Limb (tissue), 2 donors: ENCODE data around the gene EPHA2.
"Not testable (repeated sequence)": the region's sequence is repeated elsewhere in the genome, so short reads cannot be mapped to it uniquely, and the experiment has no call there.

Experiments
- DNase-seq, 2 donors: peaks; one replicate each; pipeline ENCODE4 v3.0.0-alpha.2; 2016; ENCODE audit errors: extremely low spot score in 2 of 2

EPHA2 gene

GRCh38 chr1:16155537-16156410, at the start of gene EPHA2:
EPHA2 (minus strand) TSS chr1:16156069; CDS start chr1:16155932, 137 bp downstream.
- DNase-seq, result peak; percentile 67 to 90

- no peak for DNase-seq
Observed at GRCh38 chr1:16205334-16205671, 49.4 kb upstream of the EPHA2 start.

- peak in 1 of 2 donors; percentile 34 for DNase-seq
Observed at GRCh38 chr1:16204634-16205333, 48.9 kb upstream of the EPHA2 start.

DNA sequence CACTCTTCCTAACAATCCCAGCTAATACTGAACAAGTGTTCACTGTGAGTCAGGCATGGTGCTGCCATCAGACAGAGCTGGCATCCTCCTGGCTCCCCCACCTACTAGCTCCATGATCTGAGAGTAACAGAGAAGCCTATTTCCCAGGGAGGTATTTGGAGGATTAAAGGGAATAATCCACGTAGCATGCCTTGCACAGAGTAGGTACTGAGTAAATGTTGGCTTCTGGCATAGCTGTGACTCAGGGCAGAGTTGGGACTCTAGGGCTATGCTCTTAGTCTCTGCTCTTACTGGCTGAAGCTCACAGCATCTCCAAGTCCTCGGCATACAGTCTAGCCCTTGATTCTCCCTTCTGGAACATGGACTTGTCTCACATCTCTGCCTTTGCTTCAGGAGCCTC, 48.3 kb upstream of the EPHA2 start:
- no peak for DNase-seq

GRCh38 chr1:16203550-16203949, 47.7 kb upstream of the EPHA2 start:
- DNase-seq, result no peak

GRCh38 chr1:16202281-16203210, 46.7 kb upstream of the EPHA2 start:
- DNase-seq, result no peak

DNA sequence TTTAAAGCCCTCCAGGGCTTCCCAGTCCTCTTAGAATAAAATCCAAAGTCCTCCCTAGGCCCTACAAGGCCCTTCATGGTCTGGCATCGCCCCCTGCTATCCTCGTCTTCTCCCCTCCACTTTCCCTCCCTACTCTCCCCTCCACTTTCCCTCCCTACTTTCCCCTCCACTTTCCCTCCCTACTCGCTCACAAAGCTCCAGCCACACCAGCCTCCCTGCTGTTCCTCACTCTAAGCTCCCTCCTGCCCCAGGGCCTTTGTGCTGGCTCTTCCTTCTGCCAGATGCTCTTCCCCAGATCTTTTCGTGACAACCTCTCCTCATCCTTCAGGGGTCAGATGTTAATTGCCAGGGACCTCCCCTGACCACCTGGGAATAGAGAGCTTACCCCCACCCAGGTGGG, 43.8 kb upstream of the EPHA2 start:
- DNase-seq, result no peak

DNA sequence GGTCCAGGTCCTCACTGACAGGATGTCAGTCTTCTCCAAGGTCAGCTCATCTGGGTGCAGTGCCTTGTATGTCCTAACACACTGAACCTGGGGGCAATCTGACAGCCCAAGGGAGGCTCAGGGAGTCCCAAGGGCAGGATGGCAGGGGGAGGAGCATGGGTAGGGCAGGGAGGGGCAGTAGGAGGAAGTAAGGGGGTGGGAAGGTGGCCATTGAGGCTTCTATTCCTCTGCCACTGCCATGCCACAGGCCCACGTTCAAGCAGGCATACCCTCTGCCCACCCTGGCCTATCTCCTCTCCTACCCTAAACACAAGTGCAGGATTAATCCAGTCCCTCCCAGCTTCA, 43.3 kb upstream of the EPHA2 start:
- no peak for DNase-seq

DNA sequence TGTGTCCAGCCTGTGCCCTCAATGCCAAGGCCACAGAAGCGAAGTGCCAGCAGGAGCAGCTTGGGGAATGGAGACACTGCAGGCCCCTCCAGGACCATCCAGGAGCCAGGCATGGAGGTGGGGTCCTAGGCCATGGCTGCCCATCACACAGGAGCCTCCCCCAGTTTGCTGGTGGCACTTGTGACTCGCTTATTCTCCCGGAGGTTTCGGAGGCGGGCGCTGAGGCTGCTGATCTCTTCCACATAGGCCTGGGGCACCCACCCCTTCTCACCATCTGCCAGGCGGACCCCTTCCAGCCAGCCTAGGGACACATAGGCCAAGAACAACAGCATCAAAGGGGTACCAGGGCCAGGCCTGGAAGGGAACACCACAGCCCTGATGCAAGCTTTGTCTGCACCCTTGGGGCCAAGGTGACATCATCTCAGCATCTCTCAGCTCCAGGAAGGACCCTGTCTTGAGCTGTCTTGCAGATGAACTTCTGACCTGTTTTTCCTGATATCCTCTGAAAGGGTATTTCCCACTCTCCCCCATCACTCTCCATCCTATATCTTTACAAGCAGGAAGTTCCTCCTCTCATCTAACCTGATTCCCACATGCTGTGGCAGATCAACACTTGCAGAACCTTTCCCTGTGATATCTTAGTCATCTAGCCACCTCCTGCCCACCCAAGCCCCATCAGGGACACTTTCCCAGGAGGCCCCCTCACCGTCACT, 42.7 kb upstream of the EPHA2 start:
- no peak for DNase-seq

DNA sequence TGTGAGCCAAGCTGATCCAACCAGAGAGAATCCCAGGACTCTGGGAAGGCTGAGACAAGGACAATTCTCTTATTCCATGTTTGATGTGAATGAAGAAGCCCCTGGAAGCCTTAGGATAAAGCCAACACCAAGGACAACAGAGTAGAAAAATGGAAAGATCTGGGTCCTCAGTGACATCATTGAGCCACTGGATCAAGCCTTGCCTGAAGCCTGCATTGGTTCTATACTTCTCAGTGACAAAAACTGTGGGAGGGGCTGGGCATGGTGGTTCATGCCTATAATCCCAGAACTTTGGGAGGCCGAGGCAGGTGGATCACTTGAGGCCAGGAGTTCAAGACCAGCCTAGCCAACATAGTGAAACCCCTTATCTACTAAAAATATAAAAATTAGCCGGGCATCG, 41.0 kb upstream of the EPHA2 start:
- DNase-seq, result no peak

DNA sequence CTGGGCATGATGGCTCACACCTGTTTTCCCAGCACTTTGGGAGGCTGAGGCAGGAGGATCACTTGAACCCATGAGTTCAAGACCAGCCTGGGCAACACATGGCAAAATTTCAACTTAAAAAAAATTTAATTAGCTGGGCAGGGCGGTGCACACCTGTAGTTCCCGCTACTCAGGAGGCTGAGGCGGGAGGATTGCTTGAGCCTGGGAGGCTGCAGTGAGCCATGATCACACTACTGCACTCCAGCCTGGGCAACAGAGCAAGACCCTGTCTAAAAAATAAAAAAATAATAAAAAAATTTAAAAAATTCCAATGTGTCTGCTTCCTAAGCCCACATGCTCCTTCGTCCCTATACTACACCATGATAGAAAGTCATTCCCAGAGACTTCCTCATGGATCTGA, 40.3 kb upstream of the EPHA2 start:
- not testable (repeated sequence) for DNase-seq

GRCh38 chr1:16195518-16195905, 39.6 kb upstream of the EPHA2 start:
- no peak for DNase-seq

DNA sequence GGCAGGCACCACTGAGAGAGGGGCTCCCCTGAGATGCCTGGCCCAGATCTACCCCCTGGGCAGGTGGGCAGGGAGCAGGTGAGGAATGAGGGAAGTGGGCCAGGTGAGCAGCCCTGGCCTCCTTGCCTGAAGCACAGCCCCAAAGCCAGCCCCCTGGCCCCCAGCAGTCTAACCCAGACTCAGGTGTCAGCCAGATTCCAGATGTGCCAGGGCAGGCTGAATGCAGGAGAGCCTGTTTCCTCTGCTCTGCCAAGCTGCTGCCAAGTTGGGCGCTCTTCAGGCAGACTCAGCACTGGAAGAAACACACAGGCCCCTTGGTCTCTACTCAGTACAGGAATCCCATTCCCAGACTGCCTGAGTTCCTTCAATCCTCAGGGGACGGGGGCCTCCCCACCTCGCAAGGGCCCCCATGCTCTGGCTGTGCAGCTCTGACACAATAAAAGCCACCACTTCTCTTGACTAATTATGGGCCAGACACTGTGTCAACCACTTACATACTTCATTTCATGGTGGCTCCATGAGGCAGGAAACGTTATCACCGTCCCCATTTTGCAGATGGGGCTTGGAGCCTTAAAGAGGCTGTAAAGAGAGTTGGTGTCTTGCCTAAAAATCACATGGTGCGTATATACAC, 36.2 kb upstream of the EPHA2 start:
- no peak for DNase-seq

DNA sequence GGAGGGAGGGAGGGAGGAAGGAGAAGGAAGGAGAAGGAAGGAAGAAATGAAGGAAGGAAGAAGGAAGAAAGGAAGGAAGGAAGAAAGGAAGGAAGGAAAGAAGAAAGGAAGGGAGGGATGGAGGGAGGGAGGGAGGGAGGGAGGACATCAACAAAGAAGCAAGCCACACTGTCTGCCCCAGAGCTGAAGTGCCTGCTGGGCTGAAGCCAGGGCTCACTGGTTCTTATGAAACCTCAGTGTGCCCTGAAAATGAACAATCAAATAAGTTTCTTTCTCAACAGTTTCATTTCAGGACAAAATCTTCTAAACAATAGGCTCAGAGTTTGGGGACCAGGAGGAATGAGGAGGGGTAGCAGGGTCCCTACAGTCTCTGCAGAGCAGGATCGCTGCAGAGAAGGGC, 35.4 kb upstream of the EPHA2 start:
- no peak for DNase-seq

- DNase-seq, result peak in 1 of 2 donors; percentile 60
Observed at GRCh38 chr1:16189921-16190621, 34.2 kb upstream of the EPHA2 start.

DNA sequence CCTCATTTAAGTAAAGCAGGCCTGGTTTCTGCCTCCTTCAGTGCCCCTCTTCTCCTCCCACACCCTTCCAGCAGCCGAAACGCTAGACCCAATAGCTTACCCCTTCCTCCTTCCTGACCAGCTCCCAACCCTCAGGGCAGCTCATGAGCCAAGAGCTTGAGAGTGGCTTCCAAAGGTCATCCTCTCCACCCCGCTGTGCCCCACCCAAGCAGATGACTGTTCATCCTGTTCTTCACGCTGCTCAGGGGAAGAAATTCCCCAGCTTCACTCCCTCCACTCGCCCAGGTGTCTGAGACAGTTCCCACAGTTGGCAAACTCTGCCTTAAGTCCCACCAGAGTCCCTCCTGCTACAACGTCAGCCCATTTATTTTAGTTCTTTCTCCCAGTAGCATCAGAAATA, 33.1 kb upstream of the EPHA2 start:
- no peak for DNase-seq

- peak; percentile 72 to 87 for DNase-seq
Observed at GRCh38 chr1:16187748-16188401, 32.0 kb upstream of the EPHA2 start.

GRCh38 chr1:16186655-16187235, 30.9 kb upstream of the EPHA2 start:
- no peak for DNase-seq

DNA sequence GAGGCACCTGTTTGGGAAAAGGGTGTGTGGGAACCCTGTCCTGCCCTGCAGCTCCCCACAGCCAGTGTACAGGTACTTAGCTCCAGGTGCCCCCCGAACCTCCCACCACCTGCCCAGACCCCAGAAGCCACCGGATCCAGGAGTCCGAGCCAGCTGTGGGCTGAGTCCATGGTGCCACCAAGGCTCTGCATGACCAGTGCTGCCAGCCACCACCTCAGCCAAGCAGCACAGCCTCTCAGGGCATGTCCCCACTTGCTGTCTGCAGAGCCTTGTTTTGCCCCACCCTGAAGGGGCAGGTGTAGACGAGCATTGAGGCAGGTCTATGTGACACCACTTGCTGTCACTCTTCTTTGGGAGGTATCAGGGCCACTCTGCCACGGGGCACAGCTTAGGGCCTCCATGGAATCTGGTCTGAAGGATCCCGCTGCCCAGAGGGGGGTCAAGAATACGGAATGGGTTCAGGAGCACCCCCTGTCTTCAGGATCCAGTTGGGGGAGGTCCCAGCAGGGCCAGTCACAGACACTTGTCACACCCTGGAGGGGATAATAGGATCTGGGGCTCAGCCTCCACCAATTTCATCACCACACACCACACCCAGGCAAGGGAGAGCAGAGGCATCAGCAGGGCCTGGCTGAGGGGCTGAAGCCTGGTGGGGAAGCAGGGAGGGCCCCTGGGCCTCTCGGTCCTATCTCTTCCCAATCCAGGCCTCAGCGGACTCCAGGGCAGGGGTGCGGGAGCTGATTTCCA, 28.9 kb upstream of the EPHA2 start:
- DNase-seq, result no peak
